ENCODE data around the gene PCSK5. TPM values are rescaled to one million over a fixed set of nuclear protein-coding genes. Genes with fewer than 3 reads are reported as not detected.
A peak's percentile ranks its signal among the peaks of the same experiment; 100 is the strongest.

PCSK5 gene
- total and polyA plus RNA-seq, 8 donors, result 0.37 to 86.3 (median 4.9) TPM

DNA sequence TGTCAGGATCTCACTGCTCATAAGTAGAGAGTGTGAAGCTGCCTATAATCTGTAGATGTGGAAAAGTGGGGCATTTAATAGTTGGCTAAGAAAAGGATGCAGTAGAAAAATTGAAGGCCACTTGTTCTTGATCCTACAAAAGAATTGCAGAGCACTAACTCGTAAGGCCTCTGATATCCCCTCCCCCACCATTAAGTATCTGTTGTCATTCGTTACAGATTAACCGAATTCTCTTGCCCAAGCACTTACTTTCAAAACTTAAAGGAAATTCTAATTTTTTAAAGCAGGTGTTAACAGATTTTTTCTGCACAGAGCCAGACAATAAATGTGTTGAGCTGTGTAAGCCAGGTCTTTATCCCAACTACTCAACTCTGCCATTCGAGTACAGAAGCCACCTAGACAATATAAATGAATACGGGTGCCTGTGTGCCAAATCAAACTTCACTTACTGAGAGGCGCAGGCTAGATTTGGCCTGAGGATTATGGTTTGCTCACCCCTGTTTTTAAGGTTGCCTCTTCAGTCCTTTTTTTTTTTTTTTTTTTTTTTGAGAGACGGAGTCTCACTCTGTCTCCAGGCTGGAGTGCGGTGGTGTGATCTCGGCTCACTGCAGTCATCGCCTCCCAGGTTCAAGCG lies 268.9 kb downstream of the PCSK5 start:
- no peak overlapping the region for H3K27ac ChIP-seq
- H3K4me3 ChIP-seq, result no peak overlapping the region
- no peaks in the 10 kb centered on the region for H3K9me3 ChIP-seq
- 77 to 83% (median 81%) methylated on average over 11 of the region's 11 CpGs for WGBS, 5 donors
- no peak for TF ChIP-seq POLR2A (IDR thresholded peaks at IDR 0.05)
- no peak for TF ChIP-seq EP300 (IDR thresholded peaks at IDR 0.05)
- TF ChIP-seq, protein P1, sequence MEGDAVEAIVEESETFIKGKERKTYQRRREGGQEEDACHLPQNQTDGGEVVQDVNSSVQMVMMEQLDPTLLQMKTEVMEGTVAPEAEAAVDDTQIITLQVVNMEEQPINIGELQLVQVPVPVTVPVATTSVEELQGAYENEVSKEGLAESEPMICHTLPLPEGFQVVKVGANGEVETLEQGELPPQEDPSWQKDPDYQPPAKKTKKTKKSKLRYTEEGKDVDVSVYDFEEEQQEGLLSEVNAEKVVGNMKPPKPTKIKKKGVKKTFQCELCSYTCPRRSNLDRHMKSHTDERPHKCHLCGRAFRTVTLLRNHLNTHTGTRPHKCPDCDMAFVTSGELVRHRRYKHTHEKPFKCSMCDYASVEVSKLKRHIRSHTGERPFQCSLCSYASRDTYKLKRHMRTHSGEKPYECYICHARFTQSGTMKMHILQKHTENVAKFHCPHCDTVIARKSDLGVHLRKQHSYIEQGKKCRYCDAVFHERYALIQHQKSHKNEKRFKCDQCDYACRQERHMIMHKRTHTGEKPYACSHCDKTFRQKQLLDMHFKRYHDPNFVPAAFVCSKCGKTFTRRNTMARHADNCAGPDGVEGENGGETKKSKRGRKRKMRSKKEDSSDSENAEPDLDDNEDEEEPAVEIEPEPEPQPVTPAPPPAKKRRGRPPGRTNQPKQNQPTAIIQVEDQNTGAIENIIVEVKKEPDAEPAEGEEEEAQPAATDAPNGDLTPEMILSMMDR (IDR thresholded peaks at IDR 0.05), result no peak
- TF ChIP-seq POLR2AphosphoS5 (IDR thresholded peaks at IDR 0.05), result no peak
- DNase-seq, result no peak
- H3K36me3 ChIP-seq, result peaks cover 0 to 26% (median 10%) of the 10 kb centered on the region in 4 donors
- no peaks in the 10 kb centered on the region for H3K27me3 ChIP-seq
- peaks cover 0 to 32% (median 10%) of the 10 kb centered on the region in 4 donors for H3K4me1 ChIP-seq
- intact Hi-C loops (cut with DNase I; ENCODE audit: low total_unique reads), result no loop called here

DNA sequence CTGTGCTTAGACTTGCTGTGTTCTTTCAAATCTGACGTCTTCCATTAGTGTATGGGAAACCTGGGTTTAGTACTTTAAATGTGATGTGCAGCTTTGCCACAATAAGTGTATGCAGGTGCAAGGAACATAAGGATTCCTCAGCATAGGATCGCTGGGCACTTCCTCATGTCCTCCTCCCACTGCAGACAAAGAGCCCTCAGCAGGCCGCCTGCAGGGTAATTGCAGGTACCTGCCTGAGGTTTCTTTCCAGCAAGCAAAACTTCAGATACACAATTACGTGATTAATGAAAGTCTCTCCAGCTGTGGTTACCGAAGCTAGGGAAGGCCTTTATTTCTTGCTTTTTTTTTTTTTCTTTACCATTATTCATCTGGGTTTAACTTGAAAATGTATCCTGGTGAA lies 270.6 kb downstream of the PCSK5 start:
- intact Hi-C loops (cut with DNase I; ENCODE audit: low total_unique reads), result no loop called here
- no peaks in the 10 kb centered on the region for H3K9me3 ChIP-seq
- H3K36me3 ChIP-seq, result peaks cover 0 to 26% (median 10%) of the 10 kb centered on the region in 4 donors
- peak in 1 of 2 donors; percentile 42 for DNase-seq
- H3K27ac ChIP-seq, result peak overlapping the region in 1 of 5 donors; percentile 58
- whole genome bisulfite sequencing, 5 donors, result 66 to 80% (median 67%) methylated on average over 5 of the region's 5 CpGs
- H3K27me3 ChIP-seq, result no peaks in the 10 kb centered on the region
- peaks cover 0 to 32% (median 10%) of the 10 kb centered on the region in 4 donors for H3K4me1 ChIP-seq
- TF ChIP-seq EP300 (IDR thresholded peaks at IDR 0.05), result no peak
- TF ChIP-seq, protein P1 (IDR thresholded peaks at IDR 0.05), result no peak
- TF ChIP-seq POLR2A (IDR thresholded peaks at IDR 0.05), result no peak
- TF ChIP-seq POLR2AphosphoS5 (IDR thresholded peaks at IDR 0.05), result no peak
- no peak overlapping the region for H3K4me3 ChIP-seq

DNA sequence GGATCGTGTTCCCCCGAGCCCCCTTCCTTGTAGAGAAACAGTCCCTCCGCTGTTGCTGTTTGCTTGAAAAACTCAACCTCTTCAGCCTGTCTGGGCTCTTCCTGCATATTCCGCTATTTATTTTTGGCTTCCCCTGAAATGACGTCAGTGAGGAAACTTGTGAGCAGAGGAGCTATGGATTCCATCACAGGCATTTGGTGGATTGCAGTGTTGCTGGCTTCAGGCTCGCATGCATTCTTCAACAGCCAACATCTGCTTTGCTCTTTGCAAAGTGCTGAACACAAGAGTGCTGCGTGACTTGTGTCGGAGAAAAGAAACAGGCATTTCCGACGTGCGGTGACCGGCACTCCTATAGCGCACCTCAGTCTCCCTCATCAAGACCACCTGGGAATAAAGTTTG lies 271.1 kb downstream of the PCSK5 start:
- peak in 1 of 2 donors; percentile 91 for DNase-seq
- WGBS, 5 donors, result 63 to 86% (median 79%) methylated on average over 13 of the region's 13 CpGs
- Histone ChIP-seq H3K4me1 (peaks cover 0 to 32% (median 10%) of the 10 kb centered on the region in 4 donors), H3K27ac (peak overlapping the region in 3 of 5 donors; percentile 30 to 58 (median 32)), H3K36me3 (peaks cover 0 to 26% (median 10%) of the 10 kb centered on the region in 4 donors), H3K27me3 (no peaks in the 10 kb centered on the region), H3K4me3 (peak overlapping the region in 1 of 4 donors; percentile 5), H3K9me3 (no peaks in the 10 kb centered on the region)
- TF ChIP-seq POLR2A (IDR thresholded peaks at IDR 0.05), result no peak
- peak in 1 of 3 donors; percentile 37 for TF ChIP-seq POLR2AphosphoS5 (IDR thresholded peaks at IDR 0.05)
- intact Hi-C loops (cut with DNase I; ENCODE audit: low total_unique reads), result no loop called here

DNA sequence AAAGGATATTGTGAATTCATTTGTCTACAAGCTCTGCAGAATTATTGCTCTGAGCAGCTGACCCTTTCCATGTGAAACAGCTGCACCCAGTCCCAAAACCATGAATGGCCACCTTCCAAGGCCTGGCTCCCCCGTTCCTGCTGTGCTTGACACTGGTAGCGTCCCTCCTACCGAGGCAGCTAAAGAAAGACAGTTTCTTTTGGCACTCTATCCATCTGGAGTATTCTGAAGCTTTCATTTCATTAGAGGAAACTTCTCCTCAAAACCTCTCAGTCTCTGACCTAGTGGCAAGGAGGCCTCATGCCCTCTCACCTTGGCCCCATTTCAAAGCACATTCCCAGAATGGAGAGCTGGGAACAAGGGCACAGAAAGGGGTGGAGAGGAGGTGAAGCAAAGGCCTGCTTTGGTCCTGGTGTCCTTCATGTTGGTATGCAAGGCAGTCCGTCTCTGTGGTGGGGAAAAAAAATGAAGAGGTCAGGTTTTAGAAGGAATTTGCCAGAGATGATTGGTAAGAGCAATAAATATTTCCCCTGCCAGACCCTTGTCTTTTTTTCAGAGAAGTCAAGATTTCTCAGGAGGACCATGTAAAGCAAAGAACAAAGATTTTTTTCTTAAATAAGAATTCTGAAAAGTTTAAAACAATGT lies 271.7 kb downstream of the PCSK5 start:
- peak overlapping the region in 3 of 5 donors; percentile 30 to 58 (median 32) for H3K27ac ChIP-seq
- peaks cover 0 to 32% (median 10%) of the 10 kb centered on the region in 4 donors for H3K4me1 ChIP-seq
- peak in 1 of 2 donors; percentile 44 for DNase-seq
- WGBS, 5 donors, result 55 to 82% (median 77%) methylated on average over 4 of the region's 4 CpGs
- H3K4me3 ChIP-seq, result no peak overlapping the region
- intact Hi-C loops (cut with DNase I; ENCODE audit: low total_unique reads), result no loop called here
- peaks cover 0 to 23% (median 8%) of the 10 kb centered on the region in 4 donors for H3K36me3 ChIP-seq
- no peaks in the 10 kb centered on the region for H3K27me3 ChIP-seq
- TF ChIP-seq POLR2A (IDR thresholded peaks at IDR 0.05) (no peak), POLR2AphosphoS5 (IDR thresholded peaks at IDR 0.05) (no peak), EP300 (IDR thresholded peaks at IDR 0.05) (no peak)
- TF ChIP-seq, protein P1 (IDR thresholded peaks at IDR 0.05), result no peak
- no peaks in the 10 kb centered on the region for H3K9me3 ChIP-seq

Measured in stomach (tissue), 9 donors.